ENCODE measurements around the gene MAPK8IP3. TPM values are rescaled to one million over a fixed set of nuclear protein-coding genes. Genes with fewer than 3 reads are reported as not detected.
A peak's percentile ranks its signal among the peaks of the same experiment; 100 is the strongest.

MAPK8IP3 gene
- total and polyA plus RNA-seq, 2 donors (not counting 1 experiment from before 2014, with no cell fraction given) = 249 to 340 TPM

DNA sequence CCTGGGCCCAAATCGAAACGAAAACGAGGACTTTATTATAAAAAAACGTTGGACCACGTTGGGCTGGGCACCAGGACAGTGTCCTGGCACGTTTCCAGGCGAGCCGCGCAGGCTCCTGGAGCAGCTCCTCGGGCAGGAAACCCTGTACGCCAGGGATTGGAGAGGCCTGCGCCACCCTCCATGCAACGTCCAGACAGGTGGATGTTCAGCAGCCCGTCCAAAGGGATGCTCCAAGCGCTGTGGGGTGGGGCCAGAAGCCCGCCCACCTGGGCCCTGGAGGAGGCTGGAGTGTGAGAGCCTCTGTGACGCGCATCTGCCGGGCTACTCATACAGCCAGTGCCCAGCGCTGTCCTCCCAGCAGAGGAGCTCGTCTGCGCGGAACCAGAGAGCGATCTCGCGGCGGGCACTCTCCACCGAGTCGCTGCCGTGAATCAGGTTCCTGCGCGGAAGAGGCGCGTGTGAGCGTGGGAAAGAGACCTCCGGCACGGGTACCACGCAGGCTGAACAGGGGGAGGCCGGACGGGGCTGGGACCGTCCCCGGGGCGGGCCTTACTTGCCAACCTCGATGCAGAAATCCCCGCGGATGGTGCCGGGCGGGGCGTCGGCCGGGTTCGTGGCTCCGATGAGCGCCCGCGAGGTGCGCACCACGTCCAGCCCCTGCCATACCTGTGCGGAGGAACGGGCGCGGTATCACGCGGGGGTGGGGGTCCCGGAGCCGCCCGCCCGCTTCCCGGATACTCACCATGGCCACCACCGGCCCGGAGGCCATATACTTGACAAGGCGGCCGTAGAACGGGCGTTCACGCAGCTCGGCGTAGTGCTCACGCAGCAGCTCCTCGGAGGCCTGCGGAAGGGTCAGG, 64.6 kb downstream of the MAPK8IP3 start:
- H3K27ac ChIP-seq (ENCODE audit: low read length in 2 of 2) = peak overlapping the region; percentile 15 to 72
- DNase-seq = peak; percentile 80
- intact Hi-C loops (cut with micrococcal nuclease) = loop anchor here (1.0 to 5.0 kb wide), 3 partner anchors 92 to 358 kb away; partner anchors contain the start of genes JPT2 and UNKL
- peaks cover 25% of the 10 kb centered on the region for H3K79me2 ChIP-seq (ENCODE audit: control insufficient read depth, insufficient read depth, low read length)
- Mint-ChIP-seq H3K9me3 (ENCODE audit: insufficient read depth) (no peaks in the 10 kb centered on the region), H3K4me1 (peaks cover 24% of the 10 kb centered on the region), H3K4me3 (peak overlapping the region; percentile 95), H3K27ac (peak overlapping the region; percentile 75), H3K27me3 (no peaks in the 10 kb centered on the region)
- ChIA-PET CTCF (interaction anchor here (1.0 to 3.2 kb wide), 2 partner anchors 12 to 64 kb away, joined by 4 to 15 read pairs; partner anchors contain the start of genes MAPK8IP3, NUBP2 and SPSB3), POLR2A (interaction anchor here (0.6 to 4.4 kb wide), 5 partner anchors 10 to 349 kb away, joined by 3 to 27 read pairs (median 9); partner anchors contain the start of genes MAPK8IP3, NUBP2 and SPSB3)
- peak; percentile 16 for ATAC-seq (ENCODE audit: low read depth)
- H3K4me1 ChIP-seq (ENCODE audit: control insufficient read depth in 2 of 2, insufficient read depth in 2 of 2, low read length in 2 of 2) = peaks cover 22 to 32% of the 10 kb centered on the region in 2 donors
- TF ChIP-seq, protein P1, sequence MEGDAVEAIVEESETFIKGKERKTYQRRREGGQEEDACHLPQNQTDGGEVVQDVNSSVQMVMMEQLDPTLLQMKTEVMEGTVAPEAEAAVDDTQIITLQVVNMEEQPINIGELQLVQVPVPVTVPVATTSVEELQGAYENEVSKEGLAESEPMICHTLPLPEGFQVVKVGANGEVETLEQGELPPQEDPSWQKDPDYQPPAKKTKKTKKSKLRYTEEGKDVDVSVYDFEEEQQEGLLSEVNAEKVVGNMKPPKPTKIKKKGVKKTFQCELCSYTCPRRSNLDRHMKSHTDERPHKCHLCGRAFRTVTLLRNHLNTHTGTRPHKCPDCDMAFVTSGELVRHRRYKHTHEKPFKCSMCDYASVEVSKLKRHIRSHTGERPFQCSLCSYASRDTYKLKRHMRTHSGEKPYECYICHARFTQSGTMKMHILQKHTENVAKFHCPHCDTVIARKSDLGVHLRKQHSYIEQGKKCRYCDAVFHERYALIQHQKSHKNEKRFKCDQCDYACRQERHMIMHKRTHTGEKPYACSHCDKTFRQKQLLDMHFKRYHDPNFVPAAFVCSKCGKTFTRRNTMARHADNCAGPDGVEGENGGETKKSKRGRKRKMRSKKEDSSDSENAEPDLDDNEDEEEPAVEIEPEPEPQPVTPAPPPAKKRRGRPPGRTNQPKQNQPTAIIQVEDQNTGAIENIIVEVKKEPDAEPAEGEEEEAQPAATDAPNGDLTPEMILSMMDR (IDR thresholded peaks at IDR 0.05) = no peak
- no peak for TF ChIP-seq EZH2 (IDR thresholded peaks at IDR 0.05; ENCODE audit: borderline replicate concordance, insufficient read depth, low read depth, low read length, poor library complexity, severe bottlenecking)
- H2AFZ ChIP-seq (ENCODE audit: insufficient read depth, low read depth, low read length, poor library complexity, severe bottlenecking) = peak overlapping the region; percentile 75
- peak overlapping the region in 4 of 5 experiments; percentile 68 to 87 (median 83) for H3K4me3 ChIP-seq (ENCODE audit: control extremely low read depth in 1 of 5, extremely low read depth in 1 of 5, insufficient read depth in 1 of 5, low read depth in 2 of 5, low read length in 4 of 5)
- H3K36me3 ChIP-seq (replicated peaks in 1 of 2; ENCODE audit: control extremely low read depth in 1 of 2, control insufficient read depth in 1 of 2, extremely low read depth in 1 of 2, insufficient read depth in 2 of 2, low read length in 1 of 2) = peaks cover 0 to 35% of the 10 kb centered on the region in 2 experiments
- no peaks in the 10 kb centered on the region for H3K9me3 ChIP-seq (ENCODE audit: control extremely low read depth in 1 of 3, control insufficient read depth in 2 of 3, insufficient read depth in 1 of 3, low read length in 2 of 3)
- H4K20me1 ChIP-seq (ENCODE audit: control insufficient read depth, insufficient read depth, low read length, poor library complexity, severe bottlenecking) = peaks cover 43% of the 10 kb centered on the region
- H3K27me3 ChIP-seq (replicated peaks in 1 of 4; ENCODE audit: control extremely low read depth in 1 of 4, control insufficient read depth in 3 of 4, insufficient read depth in 4 of 4, low read length in 3 of 4) = no peaks in the 10 kb centered on the region
- 22% methylated on average over 81 of the region's 81 CpGs for WGBS (ENCODE audit: insufficient coverage)
- H3K9ac ChIP-seq (ENCODE audit: low read length) = peak overlapping the region; percentile 84
- peak overlapping the region; percentile 99 for H3K4me2 ChIP-seq (replicated peaks; ENCODE audit: low read depth, low read length, poor library complexity, severe bottlenecking)
